ENCODE results near the gene EFCAB14. TPM values are rescaled to one million over a fixed set of nuclear protein-coding genes. Genes with fewer than 3 reads are reported as not detected.

EFCAB14 gene
- polyA plus RNA-seq, 3 donors, result 31.4 to 75.5 (median 49.8) TPM

GRCh38 chr1:46681333-46682034 is 37.4 kb downstream of the EFCAB14 start:
- Histone ChIP-seq H4K20me1 (ENCODE audit: insufficient read depth, low read length) (no peaks in the 10 kb centered on the region), H3K4me1 (ENCODE audit: control insufficient read depth in 1 of 2, insufficient read depth in 2 of 2, low read length in 2 of 2) (no peaks in the 10 kb centered on the region), H2AFZ (ENCODE audit: insufficient read depth, low read depth, low read length, poor library complexity, severe bottlenecking) (no peak overlapping the region), H3K9ac (ENCODE audit: insufficient read depth, low read length, poor library complexity, severe bottlenecking) (no peak overlapping the region), H3K4me3 (replicated peaks in 1 of 3; ENCODE audit: low read depth in 2 of 3, low read length in 3 of 3) (no peak overlapping the region), H3K36me3 (replicated peaks in 1 of 2; ENCODE audit: control insufficient read depth in 1 of 2, insufficient read depth in 2 of 2, low read length in 2 of 2) (peaks cover 91 to 100% of the 10 kb centered on the region in 2 donors), H3K27ac (ENCODE audit: low read depth in 1 of 2, low read length in 2 of 2) (no peak overlapping the region), H3K4me2 (replicated peaks; ENCODE audit: extremely low read depth, low read length, poor library complexity, severe bottlenecking) (no peak overlapping the region), H3K9me3 (replicated peaks in 1 of 2; ENCODE audit: control insufficient read depth in 1 of 2, insufficient read depth in 1 of 2, low read length in 2 of 2) (no peaks in the 10 kb centered on the region), H3K27me3 (ENCODE audit: control insufficient read depth in 2 of 2, insufficient read depth in 2 of 2, low read length in 2 of 2) (no peaks in the 10 kb centered on the region), H3K79me2 (ENCODE audit: insufficient read depth, low read length) (no peaks in the 10 kb centered on the region)
- no peak for DNase-seq
- Mint-ChIP-seq H3K27ac (no peak overlapping the region), H3K4me1 (no peaks in the 10 kb centered on the region), H3K27me3 (ENCODE audit: low read depth in 3 of 3) (no peaks in the 10 kb centered on the region), H3K36me3 (peaks cover 92 to 97% of the 10 kb centered on the region in 2 donors), H3K9me3 (no peaks in the 10 kb centered on the region), H3K4me3 (no peak overlapping the region)
- TF ChIP-seq CTCF (IDR thresholded peaks at IDR 0.05), result no peak
- WGBS (ENCODE audit: insufficient coverage), result no CpG with 5 or more reads among the region's 1 CpG
- intact Hi-C loops (cut with micrococcal nuclease), result no loop called here

GRCh38 chr1:46679789-46680573 is 38.9 kb downstream of the EFCAB14 start:
- Histone ChIP-seq H3K79me2 (ENCODE audit: insufficient read depth, low read length) (no peaks in the 10 kb centered on the region), H3K4me1 (ENCODE audit: control insufficient read depth in 1 of 2, insufficient read depth in 2 of 2, low read length in 2 of 2) (no peaks in the 10 kb centered on the region), H3K4me3 (replicated peaks in 1 of 3; ENCODE audit: low read depth in 2 of 3, low read length in 3 of 3) (no peak overlapping the region), H2AFZ (ENCODE audit: insufficient read depth, low read depth, low read length, poor library complexity, severe bottlenecking) (no peak overlapping the region), H4K20me1 (ENCODE audit: insufficient read depth, low read length) (no peaks in the 10 kb centered on the region), H3K9ac (ENCODE audit: insufficient read depth, low read length, poor library complexity, severe bottlenecking) (no peak overlapping the region), H3K27ac (ENCODE audit: low read depth in 1 of 2, low read length in 2 of 2) (no peak overlapping the region), H3K27me3 (ENCODE audit: control insufficient read depth in 2 of 2, insufficient read depth in 2 of 2, low read length in 2 of 2) (no peaks in the 10 kb centered on the region), H3K4me2 (replicated peaks; ENCODE audit: extremely low read depth, low read length, poor library complexity, severe bottlenecking) (no peak overlapping the region), H3K9me3 (replicated peaks in 1 of 2; ENCODE audit: control insufficient read depth in 1 of 2, insufficient read depth in 1 of 2, low read length in 2 of 2) (no peaks in the 10 kb centered on the region), H3K36me3 (replicated peaks in 1 of 2; ENCODE audit: control insufficient read depth in 1 of 2, insufficient read depth in 2 of 2, low read length in 2 of 2) (peaks cover 90 to 100% of the 10 kb centered on the region in 2 donors)
- Mint-ChIP-seq H3K4me3 (no peak overlapping the region), H3K36me3 (peaks cover 91 to 95% of the 10 kb centered on the region in 2 donors), H3K4me1 (no peaks in the 10 kb centered on the region), H3K27me3 (ENCODE audit: low read depth in 3 of 3) (no peaks in the 10 kb centered on the region), H3K9me3 (no peaks in the 10 kb centered on the region), H3K27ac (peak overlapping the region in 2 of 7 donors; percentile 10 to 55)
- no peak for DNase-seq
- intact Hi-C loops (cut with micrococcal nuclease), result no loop called here
- no peak for TF ChIP-seq CTCF (IDR thresholded peaks at IDR 0.05)
- 100% methylated on average over 1 of the region's 6 CpGs for WGBS (ENCODE audit: insufficient coverage)
